A673 (cell line): ENCODE data around the gene HOXB7. TPM values are rescaled to one million over a fixed set of nuclear protein-coding genes. Genes with fewer than 3 reads are reported as not detected.

Experiments
- BruUV-seq: library from RNA; stranded (reverse); fragments of 400-500 nt; replicated peaks from 2 replicates; lab custom pipeline; 2021; lab: Mats Ljungman, UMichigan
- CTCF ChIA-PET: fragments of 300-600 bp; sonication (Branson Sonifier 250); formaldehyde crosslinking; loops from one replicate; lab custom pipeline; 2022; ENCODE audit warnings: antibody characterized with exemption; lab: Charles Lee
- POLR2A ChIA-PET: fragments of 300-600 bp; sonication (Branson Sonifier 250); formaldehyde crosslinking; loops from one replicate; lab custom pipeline; 2022; ENCODE audit warnings: antibody characterized with exemption; ENCODE audit not compliant: low non-redundant PET; lab: Charles Lee
- DNase-seq: peaks from one replicate; pipeline ENCODE4 v3.0.0-alpha.2; 2015; ENCODE audit warnings: low spot score
- H3K27ac ChIP-seq: fragments of 200-600 bp; sonication (generic); 2 replicates; pipeline ENCODE4 v1.5.1; 2016; ENCODE audit warnings: mixed run types, low read depth, mild to moderate bottlenecking, mixed read lengths, antibody characterized with exemption, low read length; ENCODE audit not compliant: poor library complexity, severe bottlenecking
- H3K27me3 ChIP-seq: fragments of 200-600 bp; sonication (generic); replicated peaks from 2 replicates; pipeline ENCODE4 v1.6.1; 2017; ENCODE audit warnings: mixed run types, low read depth, mild to moderate bottlenecking, mixed read lengths, antibody characterized with exemption, low read length; ENCODE audit not compliant: insufficient read depth, poor library complexity
- H3K36me3 ChIP-seq: fragments of 200-600 bp; sonication (generic); 2 replicates; pipeline ENCODE4 v1.6.1; 2016; ENCODE audit warnings: mixed run types, mild to moderate bottlenecking, mixed read lengths, antibody characterized with exemption, low read length; ENCODE audit not compliant: insufficient read depth, poor library complexity, severe bottlenecking
- H3K4me1 ChIP-seq: fragments of 200-600 bp; sonication (generic); 2 replicates; pipeline ENCODE4 v1.6.1; 2017; ENCODE audit warnings: mixed run types, mild to moderate bottlenecking, mixed read lengths, antibody characterized with exemption, low read length; ENCODE audit not compliant: insufficient read depth, poor library complexity, severe bottlenecking
- H3K4me3 ChIP-seq: fragments of 200-600 bp; sonication (generic); 2 replicates; pipeline ENCODE4 v1.5.1; 2016; ENCODE audit warnings: low read depth, mixed run types, mild to moderate bottlenecking, mixed read lengths, low read length; ENCODE audit not compliant: poor library complexity, severe bottlenecking
- H3K9me3 ChIP-seq: fragments of 200-600 bp; sonication (generic); 2 replicates; pipeline ENCODE4 v1.6.1; 2016; ENCODE audit warnings: mixed run types, low read depth, mild to moderate bottlenecking, mixed read lengths, antibody characterized with exemption, low read length; ENCODE audit not compliant: poor library complexity, severe bottlenecking
- EZH2 ChIP-seq: fragments of 200-600 bp; sonication (generic); IDR thresholded peaks from 2 replicates; pipeline ENCODE4 v1.6.1; 2017; ENCODE audit warnings: borderline replicate concordance, low read depth, mild to moderate bottlenecking, mixed read lengths, antibody characterized with exemption, low read length; ENCODE audit not compliant: poor library complexity, severe bottlenecking
- intact Hi-C: fragments of 100-400 bp; cut with micrococcal nuclease; formaldehyde crosslinking; loops from one replicate; pipeline ENCODE4 v1.10.0; 2022; ENCODE audit not compliant: unreplicated experiment
- total RNA-seq: library from RNA; stranded (reverse); gene quantifications from 2 replicates; pipeline ENCODE4 v1.2.3, GENCODE V29; 2021
- TF ChIP-seq, protein P1 (sequence below): fragments of 300-800, 200-600 bp; sonication (generic); conservative IDR thresholded peaks from 2 replicates; pipeline ENCODE4 v1.5.1; 2017; ENCODE audit warnings: low read depth, mild to moderate bottlenecking, antibody characterized with exemption, low read length, moderate library complexity, mixed read lengths

HOXB7 gene
- total RNA-seq, 1 experiment from 2014 or later, result 32.2 TPM

DNA sequence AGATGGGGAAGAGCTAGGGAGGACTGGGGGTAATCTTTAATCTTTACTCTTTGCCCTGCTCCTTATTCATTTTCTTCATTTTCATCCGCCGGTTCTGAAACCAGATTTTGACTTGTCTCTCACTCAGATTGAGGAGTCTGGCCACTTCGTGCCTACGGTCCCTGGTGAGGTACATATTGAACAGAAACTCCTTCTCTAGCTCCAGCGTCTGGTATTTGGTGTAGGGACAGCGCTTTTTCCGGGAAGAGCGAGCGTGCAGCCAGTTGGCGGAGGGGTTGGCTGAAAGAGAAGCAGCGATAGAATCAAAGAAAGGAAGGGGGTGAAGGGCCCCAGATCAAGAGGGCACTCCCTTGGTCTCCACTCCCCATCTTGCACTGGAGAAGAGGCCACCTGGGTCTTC, 12.0 kb upstream of the HOXB7 start:
- TF ChIP-seq EZH2, result no peak
- TF ChIP-seq, protein P1, sequence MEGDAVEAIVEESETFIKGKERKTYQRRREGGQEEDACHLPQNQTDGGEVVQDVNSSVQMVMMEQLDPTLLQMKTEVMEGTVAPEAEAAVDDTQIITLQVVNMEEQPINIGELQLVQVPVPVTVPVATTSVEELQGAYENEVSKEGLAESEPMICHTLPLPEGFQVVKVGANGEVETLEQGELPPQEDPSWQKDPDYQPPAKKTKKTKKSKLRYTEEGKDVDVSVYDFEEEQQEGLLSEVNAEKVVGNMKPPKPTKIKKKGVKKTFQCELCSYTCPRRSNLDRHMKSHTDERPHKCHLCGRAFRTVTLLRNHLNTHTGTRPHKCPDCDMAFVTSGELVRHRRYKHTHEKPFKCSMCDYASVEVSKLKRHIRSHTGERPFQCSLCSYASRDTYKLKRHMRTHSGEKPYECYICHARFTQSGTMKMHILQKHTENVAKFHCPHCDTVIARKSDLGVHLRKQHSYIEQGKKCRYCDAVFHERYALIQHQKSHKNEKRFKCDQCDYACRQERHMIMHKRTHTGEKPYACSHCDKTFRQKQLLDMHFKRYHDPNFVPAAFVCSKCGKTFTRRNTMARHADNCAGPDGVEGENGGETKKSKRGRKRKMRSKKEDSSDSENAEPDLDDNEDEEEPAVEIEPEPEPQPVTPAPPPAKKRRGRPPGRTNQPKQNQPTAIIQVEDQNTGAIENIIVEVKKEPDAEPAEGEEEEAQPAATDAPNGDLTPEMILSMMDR, result no peak
- Histone ChIP-seq H3K27me3 (no peaks in the 10 kb centered on the region), H3K36me3 (no peaks in the 10 kb centered on the region), H3K4me3 (no peak overlapping the region), H3K27ac (no peak overlapping the region), H3K4me1 (peaks cover 28% of the 10 kb centered on the region), H3K9me3 (no peaks in the 10 kb centered on the region)
- CTCF ChIA-PET, result no interaction called here
- intact Hi-C loops, result no loop called here
- BruUV-seq, result no TSS peak
- POLR2A ChIA-PET, result no interaction called here
- DNase-seq, result no peak

GRCh38 chr17:48621410-48622392, 10.9 kb upstream of the HOXB7 start:
- TF ChIP-seq, protein P1, result no peak
- no peak for TF ChIP-seq EZH2
- H3K9me3 ChIP-seq, result no peaks in the 10 kb centered on the region
- no peaks in the 10 kb centered on the region for H3K36me3 ChIP-seq
- no peaks in the 10 kb centered on the region for H3K27me3 ChIP-seq
- CTCF ChIA-PET, result no interaction called here
- H3K27ac ChIP-seq, result no peak overlapping the region
- H3K4me1 ChIP-seq, result peaks cover 21% of the 10 kb centered on the region
- POLR2A ChIA-PET, result no interaction called here
- no peak overlapping the region for H3K4me3 ChIP-seq
- intact Hi-C loops, result no loop called here
- DNase-seq, result no peak
- BruUV-seq, result no TSS peak

DNA sequence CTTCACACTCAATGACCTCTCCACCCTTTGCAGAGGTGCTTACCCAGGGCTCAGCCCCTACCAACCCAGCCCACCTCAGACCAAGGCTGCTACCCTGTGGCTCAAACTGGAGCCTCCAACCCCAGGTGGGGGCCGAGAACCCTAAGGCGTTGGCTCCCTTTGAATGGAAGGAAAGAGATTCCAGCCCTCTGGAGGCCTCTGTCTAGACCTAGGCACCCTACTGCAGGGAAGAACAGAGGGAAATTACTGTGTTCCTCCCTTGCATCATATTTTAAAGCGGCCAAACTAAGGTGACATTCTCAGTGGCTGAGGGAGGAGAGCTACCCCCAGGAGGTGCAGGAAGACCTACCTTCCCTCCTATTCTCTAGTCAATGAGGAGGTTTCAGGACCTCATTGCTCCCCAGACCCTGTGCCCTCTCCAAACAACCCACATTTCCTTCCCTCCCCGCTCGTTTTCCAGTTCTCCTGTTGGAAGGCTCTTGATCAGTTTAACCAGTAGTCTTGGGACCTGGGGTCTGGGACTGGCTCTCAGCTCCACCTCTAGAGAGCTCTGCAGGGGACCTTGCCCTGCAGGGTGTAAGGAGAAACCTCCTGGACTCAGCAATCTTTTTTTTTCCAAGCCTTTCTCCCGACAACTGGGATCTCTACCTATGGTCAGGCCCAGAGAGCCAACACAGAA, 9.8 kb upstream of the HOXB7 start:
- BruUV-seq, result no TSS peak
- Histone ChIP-seq H3K36me3 (no peaks in the 10 kb centered on the region), H3K27me3 (no peaks in the 10 kb centered on the region), H3K27ac (no peak overlapping the region), H3K4me3 (no peak overlapping the region), H3K9me3 (no peaks in the 10 kb centered on the region), H3K4me1 (peaks cover 26% of the 10 kb centered on the region)
- intact Hi-C loops, result no loop called here
- CTCF ChIA-PET, result no interaction called here
- POLR2A ChIA-PET, result no interaction called here
- no peak for DNase-seq
- TF ChIP-seq EZH2, result no peak
- TF ChIP-seq, protein P1, result no peak
